IMR-90 (cell line): ENCODE data around the gene ZXDC. TPM values are rescaled to one million over a fixed set of nuclear protein-coding genes. Genes with fewer than 3 reads are reported as not detected.

Experiments used
- ATAC-seq: fragments of 200-7000 bp; cut with Tn5 transposase; 2 replicates; pipeline ENCODE4 v1.9.1; 2020; ENCODE audit warnings: low read depth, mild to moderate bottlenecking, moderate library complexity
- BruUV-seq: library from RNA; stranded (reverse); fragments of 400-500 nt; replicated peaks from 2 replicates; lab custom pipeline; 2021; lab: Mats Ljungman, UMichigan
- CTCF ChIA-PET: fragments of 300-600 bp; formaldehyde crosslinking; extraction: SDS; loops from one replicate; lab custom pipeline; 2021; ENCODE audit warnings: antibody characterized with exemption; lab: Yijun Ruan, JAX
- POLR2A ChIA-PET: fragments of 300-600 bp; sonication (Branson Sonifier 250); formaldehyde crosslinking; loops from one replicate; lab custom pipeline; 2022; ENCODE audit warnings: antibody characterized with exemption; ENCODE audit not compliant: unreplicated experiment; lab: Charles Lee
- DNase-seq: peaks from one replicate; pipeline ENCODE4 v3.0.0; 2013
- H2AFZ ChIP-seq: replicated peaks from 2 replicates; pipeline ENCODE3; 2013; ENCODE audit warnings: low read length, mild to moderate bottlenecking; ENCODE audit not compliant: poor library complexity
- H2AK5ac ChIP-seq: 2 replicates; pipeline ENCODE4 v1.6.1; 2013; ENCODE audit warnings: low read depth, low read length, inconsistent platforms
- H2AK9ac ChIP-seq: replicated peaks from 2 replicates; pipeline ENCODE3; 2013; ENCODE audit warnings: mild to moderate bottlenecking, low read depth, low read length, moderate library complexity; ENCODE audit not compliant: poor library complexity
- H2BK120ac ChIP-seq: 2 replicates; pipeline ENCODE4 v1.6.1; 2013; ENCODE audit warnings: low read depth, low read length, inconsistent platforms
- H2BK15ac ChIP-seq: 3 replicates; pipeline ENCODE4 v1.6.1; 2013; ENCODE audit warnings: low read depth, low read length, inconsistent platforms
- H2BK20ac ChIP-seq: 2 replicates; pipeline ENCODE4 v1.6.1; 2013; ENCODE audit warnings: low read depth, mild to moderate bottlenecking, inconsistent platforms, low read length, moderate library complexity
- H2BK5ac ChIP-seq: 2 replicates; pipeline ENCODE4 v1.6.1; 2013; ENCODE audit warnings: mild to moderate bottlenecking, low read depth, low read length, inconsistent platforms; ENCODE audit not compliant: poor library complexity, severe bottlenecking
- H3K14ac ChIP-seq: replicated peaks from 2 replicates; pipeline ENCODE4 v1.6.1; 2013; ENCODE audit warnings: low read depth, low read length, inconsistent platforms
- H3K18ac ChIP-seq: 2 replicates; pipeline ENCODE4 v1.6.1; 2013; ENCODE audit warnings: low read depth, low read length, control low read depth
- H3K23ac ChIP-seq: 2 replicates; pipeline ENCODE4 v1.6.1; 2013; ENCODE audit warnings: low read depth, low read length, inconsistent platforms
- H3K27ac ChIP-seq: 2 replicates; pipeline ENCODE4 v1.5.1; 2013; ENCODE audit warnings: mild to moderate bottlenecking, control low read depth, low read length; ENCODE audit not compliant: insufficient read depth
- H3K27me3 ChIP-seq: 2 replicates; pipeline ENCODE4 v1.6.1; 2013; ENCODE audit warnings: low read length; ENCODE audit not compliant: control insufficient read depth, insufficient read depth
- H3K36me3 ChIP-seq: 2 replicates; pipeline ENCODE4 v1.6.1; 2013; ENCODE audit warnings: low read length, mixed read lengths; ENCODE audit not compliant: control insufficient read depth, insufficient read depth
- H3K4ac ChIP-seq: 2 replicates; pipeline ENCODE4 v1.6.1; 2013; ENCODE audit warnings: low read depth, low read length, inconsistent platforms
- H3K4me1 ChIP-seq: 2 replicates; pipeline ENCODE4 v1.6.1; 2013; ENCODE audit warnings: low read length, mixed read lengths; ENCODE audit not compliant: control insufficient read depth, insufficient read depth
- H3K4me2 ChIP-seq: 2 replicates; pipeline ENCODE4 v1.6.1; 2013; ENCODE audit warnings: low read depth, mild to moderate bottlenecking, control low read depth, low read length, moderate library complexity
- H3K4me3 ChIP-seq: 2 replicates; pipeline ENCODE4 v1.5.1; 2013; ENCODE audit warnings: low read depth, mild to moderate bottlenecking, control low read depth, low read length, moderate library complexity; ENCODE audit not compliant: insufficient read depth
- H3K56ac ChIP-seq: 2 replicates; pipeline ENCODE4 v1.6.1; 2013; ENCODE audit warnings: low read length, inconsistent platforms; ENCODE audit not compliant: insufficient read depth; ENCODE audit errors: extremely low read depth
- H3K79me1 ChIP-seq, 2 experiments: 2 replicates each; pipeline ENCODE4 v1.6.1; 2013; ENCODE audit warnings: low read length in 2 of 2, inconsistent platforms in 1 of 2, low read depth in 1 of 2
- H3K9ac ChIP-seq: 2 replicates; pipeline ENCODE4 v1.6.1; 2013; ENCODE audit warnings: low read depth, low read length, control low read depth
- H3K9me1 ChIP-seq: 2 replicates; pipeline ENCODE4 v1.6.1; 2013; ENCODE audit warnings: low read length, inconsistent platforms; ENCODE audit not compliant: insufficient read depth
- H3K9me3 ChIP-seq: 2 replicates; pipeline ENCODE4 v1.6.1; 2013; ENCODE audit warnings: low read length; ENCODE audit not compliant: control insufficient read depth, insufficient read depth
- H4K20me1 ChIP-seq: 2 replicates; pipeline ENCODE4 v1.6.1; 2013; ENCODE audit warnings: low read length, inconsistent platforms; ENCODE audit not compliant: insufficient read depth
- H4K5ac ChIP-seq: 2 replicates; pipeline ENCODE4 v1.6.1; 2013; ENCODE audit warnings: mild to moderate bottlenecking, low read depth, low read length, control low read depth
- H4K8ac ChIP-seq, 2 experiments: 2 replicates each; pipeline ENCODE4 v1.6.1; 2013; ENCODE audit warnings: low read depth in 2 of 2, low read length in 2 of 2, control low read depth in 1 of 2, inconsistent platforms in 1 of 2
- H4K91ac ChIP-seq: 2 replicates; pipeline ENCODE4 v1.6.1; 2013; ENCODE audit warnings: low read depth, low read length, inconsistent platforms; ENCODE audit not compliant: insufficient read depth
- BHLHE40 ChIP-seq: fragments of 150-350 bp; IDR thresholded peaks from 2 replicates; pipeline ENCODE4 v1.6.1; 2016; ENCODE audit warnings: mild to moderate bottlenecking, low read depth, low read length
- CEBPB ChIP-seq: IDR thresholded peaks from 2 replicates; pipeline ENCODE4 v1.6.1; 2012; ENCODE audit warnings: low read depth, low read length, improper control_type of control experiment
- CHD1 ChIP-seq: IDR thresholded peaks from 2 replicates; pipeline ENCODE4 v1.6.1; 2012; ENCODE audit warnings: low read depth, low read length, improper control_type of control experiment
- FOS ChIP-seq: fragments of 150-350 bp; IDR thresholded peaks from 2 replicates; pipeline ENCODE4 v1.6.1; 2016; ENCODE audit warnings: low read depth, low read length
- MAFK ChIP-seq: IDR thresholded peaks from 2 replicates; pipeline ENCODE4 v1.6.1; 2012; ENCODE audit warnings: low read depth, low read length, improper control_type of control experiment
- MAZ ChIP-seq: IDR thresholded peaks from 2 replicates; pipeline ENCODE4 v1.6.1; 2012; ENCODE audit warnings: low read depth, mild to moderate bottlenecking, low read length, improper control_type of control experiment, moderate library complexity, borderline replicate concordance
- MXI1 ChIP-seq: IDR thresholded peaks from 2 replicates; pipeline ENCODE4 v1.6.1; 2012; ENCODE audit warnings: low read depth, mild to moderate bottlenecking, low read length, moderate library complexity, borderline replicate concordance
- NFE2L2 ChIP-seq: fragments of 150-350 bp; IDR thresholded peaks from 2 replicates; pipeline ENCODE4 v1.6.1; 2016; ENCODE audit warnings: low read depth, mild to moderate bottlenecking, low read length
- POLR2A ChIP-seq: IDR thresholded peaks from 2 replicates; pipeline ENCODE4 v1.6.1; 2012; ENCODE audit warnings: mild to moderate bottlenecking, low read depth, low read length
- RAD21 ChIP-seq: IDR thresholded peaks from 2 replicates; pipeline ENCODE4 v1.6.1; 2012; ENCODE audit warnings: low read length, improper control_type of control experiment
- RCOR1 ChIP-seq: IDR thresholded peaks from 2 replicates; pipeline ENCODE4 v1.6.1; 2012; ENCODE audit warnings: mild to moderate bottlenecking, low read length, improper control_type of control experiment; ENCODE audit not compliant: insufficient replicate concordance
- RFX5 ChIP-seq: IDR thresholded peaks from 2 replicates; pipeline ENCODE4 v1.8.0; 2012; ENCODE audit warnings: low read depth, mild to moderate bottlenecking, low read length, moderate library complexity
- SMC3 ChIP-seq: fragments of 150-350 bp; IDR thresholded peaks from 2 replicates; pipeline ENCODE4 v1.6.1; 2016; ENCODE audit warnings: low read depth, mild to moderate bottlenecking, antibody characterized with exemption, low read length, moderate library complexity
- WGBS, 2 experiments: methylation state at CpG; one replicate each; pipeline versions ENCODE4 v1.1.5 to v1.1.7; 2013; ENCODE audit warnings: missing lambda C conversion rate in 2 of 2; ENCODE audit not compliant: insufficient read length in 1 of 2; ENCODE audit errors: extremely low coverage in 2 of 2; 5-methylcytosine and 5-hydroxymethylcytosine counted together
- dilution Hi-C: fragments of 300-500 bp; cut with HindIII; formaldehyde crosslinking; loops from one replicate; pipeline ENCODE4 v1.14.3; 2018; ENCODE audit warnings: low sequenced_read_pairs; ENCODE audit not compliant: unreplicated experiment
- in situ Hi-C: fragments of 300-500 bp; cut with MboI; formaldehyde crosslinking; loops from 3 replicates; pipeline ENCODE4 v1.14.3; 2019; ENCODE audit warnings: low sequenced_read_pairs, inconsistent platforms, mixed read lengths
- intact Hi-C: fragments of 100-400 bp; cut with micrococcal nuclease; formaldehyde crosslinking; loops from 2 replicates; pipeline ENCODE4 v1.10.0; 2022
- polyA plus RNA-seq, 3 experiments: library from polyadenylated mRNA; depleted of rRNA; stranded (reverse); fragments of >200 nt; gene quantifications; 2 replicates each; pipeline ENCODE4 v1.2.3, GENCODE V29; 2012; ENCODE audit warnings: low replicate concordance in 1 of 3
- total RNA-seq: library from RNA; depleted of rRNA; stranded (reverse); fragments of >200 nt; gene quantifications from 2 replicates; pipeline ENCODE4 v1.2.3, GENCODE V29; 2012
- TF ChIP-seq, protein P1 (sequence below): conservative IDR thresholded peaks from 2 replicates; pipeline ENCODE4 v1.5.1; 2012; ENCODE audit warnings: mild to moderate bottlenecking, low read depth, low read length, improper control_type of control experiment
- TF ChIP-seq, protein P2 (sequence below): fragments of 150-350 bp; IDR thresholded peaks from 2 replicates; pipeline ENCODE4 v1.6.1; 2016; ENCODE audit warnings: low read depth, mild to moderate bottlenecking, low read length, moderate library complexity, borderline replicate concordance
- TF ChIP-seq, protein P3 (sequence below): fragments of 150-350 bp; IDR thresholded peaks from 2 replicates; pipeline ENCODE4 v1.6.1; 2017; ENCODE audit warnings: mild to moderate bottlenecking, antibody characterized with exemption, low read length, low read depth

Gene ZXDC
- total and polyA plus RNA-seq, 2 of the 4 experiments (the other 2 are of a cell fraction), result 11.5 to 14.3 TPM

DNA sequence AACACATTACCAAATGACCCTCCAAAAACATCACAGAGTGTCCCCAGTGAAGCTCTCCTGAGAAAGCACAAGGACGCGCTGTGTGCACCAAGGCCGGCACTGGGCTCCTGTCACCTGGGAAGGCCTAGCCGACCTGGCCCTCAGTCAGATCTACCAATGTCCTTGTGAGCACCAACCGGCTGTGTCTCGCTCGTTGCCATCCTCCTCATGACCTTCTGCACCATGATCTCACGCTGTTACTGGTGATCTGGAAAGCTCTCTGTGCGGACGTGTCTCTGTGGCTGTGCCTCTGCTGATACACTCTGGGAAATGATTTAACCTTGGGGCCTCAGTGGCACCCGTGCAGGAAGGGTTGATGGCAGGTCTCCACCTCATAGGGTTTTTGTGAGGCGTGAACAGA, 24.2 kb downstream of the ZXDC start:
- Histone ChIP-seq H3K27ac (no peak overlapping the region), H3K14ac (no peak overlapping the region), H3K79me1 (peaks cover 3 to 13% of the 10 kb centered on the region in 2 experiments), H2BK5ac (no peak overlapping the region), H3K4me1 (peaks cover 6% of the 10 kb centered on the region), H3K36me3 (peaks cover 17% of the 10 kb centered on the region), H4K5ac (no peak overlapping the region), H2AFZ (no peak overlapping the region), H3K4ac (no peak overlapping the region), H2BK15ac (no peak overlapping the region), H3K18ac (no peak overlapping the region), H3K56ac (no peak overlapping the region), H2BK20ac (no peak overlapping the region), H3K23ac (no peak overlapping the region), H2BK120ac (no peak overlapping the region), H3K4me3 (no peak overlapping the region), H3K9me1 (peaks cover 7% of the 10 kb centered on the region; the same call in 1 of the 2 replicates), H4K20me1 (peaks cover 12% of the 10 kb centered on the region), H2AK9ac (no peak overlapping the region), H3K9ac (no peak overlapping the region), H3K4me2 (no peak overlapping the region), H3K9me3 (no peaks in the 10 kb centered on the region), H4K8ac (no peak overlapping the region), H3K27me3 (no peaks in the 10 kb centered on the region), H2AK5ac (no peak overlapping the region), H4K91ac (no peak overlapping the region)
- intact Hi-C loops (no loop called here), dilution Hi-C loops (no loop called here), in situ Hi-C loops (no loop called here)
- DNase-seq (no peak), ATAC-seq (no peak)
- ChIA-PET CTCF (no interaction called here), POLR2A (no interaction called here)
- BruUV-seq, result no TSS peak
- WGBS, 2 experiments, result 96% methylated on average over 4 of the region's 12 CpGs; no CpG with 5 or more reads in 1 of the 2 experiments
- no peak for TF ChIP-seq RFX5
- TF ChIP-seq CHD1, result no peak
- TF ChIP-seq CEBPB, result no peak
- no peak for TF ChIP-seq NFE2L2
- TF ChIP-seq, protein P1, sequence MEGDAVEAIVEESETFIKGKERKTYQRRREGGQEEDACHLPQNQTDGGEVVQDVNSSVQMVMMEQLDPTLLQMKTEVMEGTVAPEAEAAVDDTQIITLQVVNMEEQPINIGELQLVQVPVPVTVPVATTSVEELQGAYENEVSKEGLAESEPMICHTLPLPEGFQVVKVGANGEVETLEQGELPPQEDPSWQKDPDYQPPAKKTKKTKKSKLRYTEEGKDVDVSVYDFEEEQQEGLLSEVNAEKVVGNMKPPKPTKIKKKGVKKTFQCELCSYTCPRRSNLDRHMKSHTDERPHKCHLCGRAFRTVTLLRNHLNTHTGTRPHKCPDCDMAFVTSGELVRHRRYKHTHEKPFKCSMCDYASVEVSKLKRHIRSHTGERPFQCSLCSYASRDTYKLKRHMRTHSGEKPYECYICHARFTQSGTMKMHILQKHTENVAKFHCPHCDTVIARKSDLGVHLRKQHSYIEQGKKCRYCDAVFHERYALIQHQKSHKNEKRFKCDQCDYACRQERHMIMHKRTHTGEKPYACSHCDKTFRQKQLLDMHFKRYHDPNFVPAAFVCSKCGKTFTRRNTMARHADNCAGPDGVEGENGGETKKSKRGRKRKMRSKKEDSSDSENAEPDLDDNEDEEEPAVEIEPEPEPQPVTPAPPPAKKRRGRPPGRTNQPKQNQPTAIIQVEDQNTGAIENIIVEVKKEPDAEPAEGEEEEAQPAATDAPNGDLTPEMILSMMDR, result no peak
- no peak for TF ChIP-seq POLR2A
- no peak for TF ChIP-seq RAD21
- TF ChIP-seq, protein P2, sequence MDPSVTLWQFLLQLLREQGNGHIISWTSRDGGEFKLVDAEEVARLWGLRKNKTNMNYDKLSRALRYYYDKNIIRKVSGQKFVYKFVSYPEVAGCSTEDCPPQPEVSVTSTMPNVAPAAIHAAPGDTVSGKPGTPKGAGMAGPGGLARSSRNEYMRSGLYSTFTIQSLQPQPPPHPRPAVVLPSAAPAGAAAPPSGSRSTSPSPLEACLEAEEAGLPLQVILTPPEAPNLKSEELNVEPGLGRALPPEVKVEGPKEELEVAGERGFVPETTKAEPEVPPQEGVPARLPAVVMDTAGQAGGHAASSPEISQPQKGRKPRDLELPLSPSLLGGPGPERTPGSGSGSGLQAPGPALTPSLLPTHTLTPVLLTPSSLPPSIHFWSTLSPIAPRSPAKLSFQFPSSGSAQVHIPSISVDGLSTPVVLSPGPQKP, result no peak
- no peak for TF ChIP-seq BHLHE40
- no peak for TF ChIP-seq MAZ
- TF ChIP-seq, protein P3, sequence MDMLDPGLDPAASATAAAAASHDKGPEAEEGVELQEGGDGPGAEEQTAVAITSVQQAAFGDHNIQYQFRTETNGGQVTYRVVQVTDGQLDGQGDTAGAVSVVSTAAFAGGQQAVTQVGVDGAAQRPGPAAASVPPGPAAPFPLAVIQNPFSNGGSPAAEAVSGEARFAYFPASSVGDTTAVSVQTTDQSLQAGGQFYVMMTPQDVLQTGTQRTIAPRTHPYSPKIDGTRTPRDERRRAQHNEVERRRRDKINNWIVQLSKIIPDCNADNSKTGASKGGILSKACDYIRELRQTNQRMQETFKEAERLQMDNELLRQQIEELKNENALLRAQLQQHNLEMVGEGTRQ, result no peak
- TF ChIP-seq FOS, result no peak
- no peak for TF ChIP-seq MXI1
- no peak for TF ChIP-seq RCOR1
- no peak for TF ChIP-seq SMC3
- TF ChIP-seq MAFK, result no peak
